Esophagus squamous epithelium (tissue), 5 donors: Measurements from ENCODE around the gene TEC. TPM values are rescaled to one million over a fixed set of nuclear protein-coding genes. Genes with fewer than 3 reads are reported as not detected.

ENCODE experiments used
- DNase-seq: peaks from one replicate; lab custom pipeline; 2025; lab: John Stamatoyannopoulos, UW
- H3K27ac ChIP-seq, 4 donors: fragments of 200-600 bp; sonication (generic); one replicate each; pipeline ENCODE4 v1.5.1; 2016 to 2019; ENCODE audit warnings: mild to moderate bottlenecking in 1 of 4
- H3K27me3 ChIP-seq, 4 donors: fragments of 200-600 bp; sonication (generic); 1 replicate in 3 of 4; 2 replicates in 1 of 4; pipeline versions ENCODE4 v1.5.1 to v1.6.0; 2017 to 2021; ENCODE audit warnings: antibody characterized with exemption in 1 of 4
- H3K36me3 ChIP-seq, 3 donors: fragments of 200-600 bp; sonication (generic); one replicate each; pipeline ENCODE4 v1.5.1; 2016 to 2019
- H3K4me1 ChIP-seq, 3 donors: fragments of 200-600 bp; sonication (generic); one replicate each; pipeline ENCODE4 v1.5.1; 2017 to 2019
- H3K4me3 ChIP-seq, 4 donors: fragments of 200-600 bp; sonication (generic); 1 replicate in 3 of 4; 2 replicates in 1 of 4; pipeline ENCODE4 v1.5.1; 2016 to 2019; ENCODE audit warnings: mild to moderate bottlenecking in 2 of 4, moderate library complexity in 1 of 4
- H3K9me3 ChIP-seq, 3 donors: fragments of 200-600 bp; sonication (generic); one replicate each; pipeline ENCODE4 v1.5.1; 2016 to 2019
- POLR2A ChIP-seq, 4 donors: fragments of 450-650 bp; IDR thresholded peaks; one replicate each; pipeline ENCODE4 v1.6.1; 2017; ENCODE audit warnings: antibody characterized with exemption in 4 of 4, mild to moderate bottlenecking in 4 of 4, moderate library complexity in 3 of 4
- WGBS, 2 donors: methylation state at CpG; one replicate each; pipeline ENCODE4 v1.1.5; 2018; 5-methylcytosine and 5-hydroxymethylcytosine counted together
- intact Hi-C: fragments of 100-400 bp; cut with DNase I; formaldehyde crosslinking; loops from one replicate; pipeline ENCODE4 v1.15.0; 2022
- total RNA-seq, 4 donors: library from RNA; depleted of rRNA; stranded (reverse); fragments of >200 nt; gene quantifications; one replicate each; pipeline ENCODE4 v1.1.0, GENCODE V29; 2016
- TF ChIP-seq, protein P1 (sequence below), 6 experiments: fragments of 450-650 bp in 4 of 6; fragments of 200-600 bp in 2 of 6; sonication (generic) in 2 of 6; IDR thresholded peaks; one replicate each; pipeline ENCODE4 v1.5.1; 2016 to 2019; ENCODE audit warnings: antibody characterized with exemption in 6 of 6, mild to moderate bottlenecking in 4 of 6, moderate library complexity in 4 of 6
- donor health status: DM: yes; HTN: yes; CAD: no.

Gene TEC
- total RNA-seq, 4 donors from 2014 or later = 3.8 to 8.6 (median 7.2) TPM

- no peak overlapping the region for H3K4me3 ChIP-seq
- TF ChIP-seq POLR2A (IDR thresholded peaks at IDR 0.05) = no peak
- TF ChIP-seq, protein P1, sequence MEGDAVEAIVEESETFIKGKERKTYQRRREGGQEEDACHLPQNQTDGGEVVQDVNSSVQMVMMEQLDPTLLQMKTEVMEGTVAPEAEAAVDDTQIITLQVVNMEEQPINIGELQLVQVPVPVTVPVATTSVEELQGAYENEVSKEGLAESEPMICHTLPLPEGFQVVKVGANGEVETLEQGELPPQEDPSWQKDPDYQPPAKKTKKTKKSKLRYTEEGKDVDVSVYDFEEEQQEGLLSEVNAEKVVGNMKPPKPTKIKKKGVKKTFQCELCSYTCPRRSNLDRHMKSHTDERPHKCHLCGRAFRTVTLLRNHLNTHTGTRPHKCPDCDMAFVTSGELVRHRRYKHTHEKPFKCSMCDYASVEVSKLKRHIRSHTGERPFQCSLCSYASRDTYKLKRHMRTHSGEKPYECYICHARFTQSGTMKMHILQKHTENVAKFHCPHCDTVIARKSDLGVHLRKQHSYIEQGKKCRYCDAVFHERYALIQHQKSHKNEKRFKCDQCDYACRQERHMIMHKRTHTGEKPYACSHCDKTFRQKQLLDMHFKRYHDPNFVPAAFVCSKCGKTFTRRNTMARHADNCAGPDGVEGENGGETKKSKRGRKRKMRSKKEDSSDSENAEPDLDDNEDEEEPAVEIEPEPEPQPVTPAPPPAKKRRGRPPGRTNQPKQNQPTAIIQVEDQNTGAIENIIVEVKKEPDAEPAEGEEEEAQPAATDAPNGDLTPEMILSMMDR (IDR thresholded peaks at IDR 0.05) = peak; percentile 28 to 65 (median 42)
- no peaks in the 10 kb centered on the region for H3K4me1 ChIP-seq
- H3K36me3 ChIP-seq = no peaks in the 10 kb centered on the region
- H3K27ac ChIP-seq = no peak overlapping the region
- no peaks in the 10 kb centered on the region for H3K27me3 ChIP-seq
- DNase-seq = no peak
- intact Hi-C loops = no loop called here
- no peaks in the 10 kb centered on the region for H3K9me3 ChIP-seq
- WGBS, 2 donors = 58 to 62% methylated on average over 5 of the region's 5 CpGs
These were observed 160.0 kb downstream of the TEC start for GRCh38 chr4:48109413-48110263.

DNA sequence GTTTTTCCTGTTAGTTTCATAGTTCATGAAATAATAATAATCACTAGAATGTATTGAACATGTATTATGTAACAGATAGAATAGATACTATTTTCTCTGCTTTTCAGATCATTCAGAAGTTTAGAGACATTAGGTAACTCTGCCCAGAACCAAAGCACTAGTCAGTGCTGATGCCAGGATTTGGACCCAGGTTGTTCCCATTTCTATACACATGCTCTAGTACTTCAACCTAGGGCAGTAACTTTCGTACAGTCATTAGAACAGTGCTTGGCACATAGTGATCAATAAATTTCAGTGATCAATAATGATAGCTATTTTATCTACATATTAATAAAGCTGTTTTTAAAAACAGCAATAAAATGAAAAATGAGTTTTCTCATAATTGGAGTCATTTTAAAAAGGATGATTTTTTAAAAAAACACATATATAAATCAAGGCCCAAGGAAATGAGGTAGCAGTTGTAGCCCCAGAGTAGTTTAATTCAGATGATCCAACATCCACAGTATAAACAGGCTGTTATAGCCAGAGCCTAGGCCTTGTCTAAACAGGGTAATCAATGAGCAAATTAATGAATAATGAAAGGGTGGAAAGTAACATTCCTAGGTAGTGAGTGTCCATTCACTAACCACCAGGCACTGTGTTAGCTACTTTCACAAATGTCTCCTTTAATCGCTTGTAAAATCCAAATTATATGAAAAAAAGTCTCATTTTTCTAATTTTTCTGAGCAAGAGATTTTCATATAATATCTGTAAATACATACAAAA lies 161.1 kb downstream of the TEC start:
- no peak for DNase-seq
- Histone ChIP-seq H3K4me1 (no peaks in the 10 kb centered on the region), H3K36me3 (no peaks in the 10 kb centered on the region), H3K27ac (no peak overlapping the region), H3K4me3 (no peak overlapping the region), H3K9me3 (no peaks in the 10 kb centered on the region), H3K27me3 (no peaks in the 10 kb centered on the region)
- WGBS, 2 donors = 90 to 96% methylated on average over 2 of the region's 2 CpGs
- TF ChIP-seq POLR2A (IDR thresholded peaks at IDR 0.05) = no peak
- TF ChIP-seq, protein P1 (IDR thresholded peaks at IDR 0.05) = no peak
- intact Hi-C loops = no loop called here

DNA sequence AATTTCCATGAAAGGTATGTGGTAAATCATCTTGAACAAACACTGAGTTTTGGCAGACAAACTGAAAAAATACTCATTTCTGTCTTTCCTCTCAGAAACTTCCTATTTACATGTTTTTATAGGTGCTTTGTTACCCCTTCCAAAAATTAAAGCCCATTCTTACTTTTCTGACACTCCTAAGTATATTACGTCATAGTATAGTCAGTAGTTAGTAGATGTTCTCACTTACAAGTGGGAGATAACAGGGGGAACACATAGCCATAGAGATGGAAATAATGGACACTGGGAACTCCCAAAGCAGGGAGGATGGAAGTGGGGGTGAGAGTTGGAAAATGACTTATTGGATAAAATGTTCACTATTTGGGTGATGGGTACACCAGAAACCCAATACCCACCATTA lies 164.4 kb downstream of the TEC start:
- intact Hi-C loops = no loop called here
- 33 to 89% methylated on average over 1 of the region's 1 CpG for WGBS, 2 donors

GRCh38 chr4:48103483-48104139 lies 166.0 kb downstream of the TEC start:
- Histone ChIP-seq H3K27ac (peak overlapping the region in 2 of 4 donors; percentile 31 to 48), H3K9me3 (no peaks in the 10 kb centered on the region), H3K27me3 (no peaks in the 10 kb centered on the region), H3K36me3 (no peaks in the 10 kb centered on the region), H3K4me1 (no peaks in the 10 kb centered on the region), H3K4me3 (no peak overlapping the region)
- WGBS, 2 donors = 43 to 79% methylated on average over 3 of the region's 3 CpGs
- TF ChIP-seq, protein P1 (IDR thresholded peaks at IDR 0.05) = no peak
- no peak for TF ChIP-seq POLR2A (IDR thresholded peaks at IDR 0.05)
- no peak for DNase-seq
- intact Hi-C loops = no loop called here

More for the DNA sequence above, 164.4 kb downstream of the TEC start:
- TF ChIP-seq, protein P1 (IDR thresholded peaks at IDR 0.05) = no peak
- no peak for TF ChIP-seq POLR2A (IDR thresholded peaks at IDR 0.05)
- Histone ChIP-seq H3K4me1 (no peaks in the 10 kb centered on the region), H3K4me3 (no peak overlapping the region), H3K36me3 (no peaks in the 10 kb centered on the region), H3K27me3 (no peaks in the 10 kb centered on the region), H3K9me3 (no peaks in the 10 kb centered on the region), H3K27ac (no peak overlapping the region)
- no peak for DNase-seq
